GM18858 (cell line): Measurements from ENCODE around the gene SMTNL2.
"Not testable (repeated sequence)": the region's sequence is repeated elsewhere in the genome, so short reads cannot be mapped to it uniquely, and the experiment has no call there.

ENCODE experiments used
- ATAC-seq: cut with Tn5 transposase; IDR thresholded peaks from one replicate; pipeline ENCODE4 v1.9.1; 2021; ENCODE audit not compliant: unreplicated experiment

Gene SMTNL2

DNA sequence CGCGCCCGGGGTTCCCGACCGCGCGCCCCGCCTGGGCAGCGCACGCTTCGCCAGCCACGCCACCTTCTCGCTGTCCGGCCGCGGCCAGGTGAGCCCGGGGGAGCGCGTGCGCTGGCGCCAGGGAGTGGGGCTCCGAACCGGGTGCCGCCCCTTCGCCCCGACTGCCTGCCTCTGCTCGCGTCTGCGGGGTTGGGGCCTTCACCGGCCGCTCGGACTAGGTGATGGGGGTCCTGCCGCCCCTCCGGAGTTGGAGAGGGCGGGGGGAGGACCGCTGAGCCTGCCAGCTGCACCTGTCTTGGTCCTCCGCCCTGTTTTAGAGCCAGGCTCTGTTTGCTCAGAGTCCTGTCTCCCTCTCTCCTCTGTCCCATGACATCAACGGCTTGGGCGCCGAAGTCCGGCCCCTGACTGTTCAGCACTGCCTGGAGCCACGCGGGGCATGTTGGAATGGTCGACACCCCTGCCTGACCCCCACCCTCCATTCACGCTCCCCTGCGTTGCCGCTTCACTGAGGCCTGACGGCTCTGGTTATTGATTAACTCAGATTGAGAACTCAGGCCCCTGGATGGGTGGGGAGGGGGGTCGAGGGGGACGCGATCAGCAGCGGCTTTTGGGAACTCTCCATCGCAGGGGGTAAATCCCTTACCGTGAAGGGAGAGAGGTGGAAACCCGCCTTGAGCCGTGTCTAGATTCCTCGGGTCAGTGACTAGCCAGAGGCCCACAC lies 748 bp downstream of the SMTNL2 start:
- ATAC-seq = no peak

DNA sequence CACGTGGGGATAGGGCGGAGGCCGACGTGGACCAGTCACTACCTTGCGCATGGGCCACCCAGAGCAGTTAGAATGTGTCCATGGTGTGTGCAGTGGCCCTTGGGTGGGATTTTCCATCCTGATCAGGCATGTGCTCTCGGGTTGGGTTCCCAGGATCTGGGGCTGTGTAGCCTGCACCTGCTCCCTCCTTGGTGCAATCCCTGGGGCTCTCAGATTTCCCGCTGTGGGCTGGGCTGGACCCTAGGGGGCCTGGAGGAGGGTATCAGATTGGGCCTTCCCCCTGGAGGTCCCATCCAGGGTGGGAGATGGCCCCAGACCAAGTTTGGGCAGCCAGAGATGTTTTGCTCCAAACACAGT lies 1.3 kb downstream of the SMTNL2 start:
- no peak for ATAC-seq

DNA sequence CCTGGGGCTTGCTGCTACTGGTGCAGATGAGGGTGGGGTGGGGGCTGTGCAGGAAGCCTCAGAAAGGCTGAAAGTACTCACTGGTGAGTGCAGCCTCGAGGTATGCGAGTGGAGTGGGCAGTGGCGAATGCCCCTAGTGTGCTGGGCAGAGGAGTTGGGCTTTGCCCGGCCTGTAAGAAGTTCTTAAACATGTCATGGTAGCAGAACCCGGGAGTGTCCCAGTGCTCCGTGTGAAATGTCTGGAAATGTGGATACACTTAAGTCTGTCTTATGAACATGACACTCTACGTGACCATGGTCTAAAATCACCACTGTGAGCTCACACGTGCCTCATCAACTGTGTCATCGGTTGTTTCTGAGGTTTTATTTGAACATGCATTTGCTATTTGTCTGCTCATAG lies 1.7 kb downstream of the SMTNL2 start:
- no peak for ATAC-seq

DNA sequence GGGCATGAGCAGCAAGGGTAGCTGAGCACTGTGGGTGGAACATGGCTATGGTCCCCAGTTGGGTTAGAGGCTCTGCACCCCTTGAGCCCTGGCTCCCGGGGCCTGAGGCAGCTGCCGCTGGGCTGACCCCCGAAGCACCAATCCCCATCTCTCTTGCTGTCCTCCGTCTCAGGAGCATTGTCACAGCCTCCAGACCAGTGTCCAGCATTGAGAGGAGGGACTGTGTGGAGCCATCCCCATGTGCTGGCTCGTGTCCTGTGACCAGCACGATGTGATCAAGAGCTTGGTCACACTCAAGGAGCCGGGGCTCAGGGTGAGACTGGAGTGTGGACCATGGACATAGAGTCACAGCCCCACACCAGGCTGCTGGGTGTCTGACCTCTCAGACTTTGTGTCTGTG lies 2.9 kb downstream of the SMTNL2 start:
- no peak for ATAC-seq

DNA sequence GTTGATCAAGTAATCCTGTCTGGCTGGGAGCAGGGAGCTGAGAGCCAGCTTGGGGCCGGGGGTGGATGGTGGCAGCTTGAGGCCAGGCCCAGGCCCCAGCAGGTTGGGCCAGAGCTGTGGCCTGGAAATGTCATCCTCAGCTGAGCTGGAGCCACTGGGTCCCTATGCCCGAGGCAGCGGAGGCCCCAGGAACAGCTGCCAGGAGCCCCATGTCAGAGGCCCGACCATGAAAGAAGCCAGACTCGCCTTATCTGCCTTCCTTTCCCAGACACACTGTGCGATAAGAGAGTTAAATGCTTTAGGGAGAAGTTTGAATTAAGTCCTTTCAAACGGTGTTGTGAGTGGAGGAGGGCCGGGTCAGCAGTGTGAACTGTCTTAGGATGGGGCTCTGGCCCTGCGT lies 3.5 kb downstream of the SMTNL2 start:
- ATAC-seq = no peak

DNA sequence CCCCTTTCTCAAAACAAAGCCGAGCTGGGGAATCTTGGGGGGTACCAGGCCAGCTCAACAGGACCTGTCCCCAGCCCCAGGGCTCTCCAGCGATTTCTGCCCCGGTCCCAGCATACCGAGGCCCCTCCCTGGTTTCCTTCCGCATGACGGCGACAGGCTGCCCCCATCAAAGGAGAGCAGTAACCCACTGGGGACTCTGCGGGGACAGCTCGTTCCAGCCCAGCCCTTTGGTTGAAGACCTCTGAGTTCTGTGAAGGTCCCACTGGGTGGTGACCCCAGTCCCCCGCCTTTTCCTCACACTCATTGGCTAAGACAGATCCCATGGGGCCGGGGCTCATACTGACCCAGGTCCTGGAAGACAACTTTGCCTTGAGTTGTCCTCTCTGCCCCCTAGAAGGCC lies 4.1 kb downstream of the SMTNL2 start:
- ATAC-seq = no peak

DNA sequence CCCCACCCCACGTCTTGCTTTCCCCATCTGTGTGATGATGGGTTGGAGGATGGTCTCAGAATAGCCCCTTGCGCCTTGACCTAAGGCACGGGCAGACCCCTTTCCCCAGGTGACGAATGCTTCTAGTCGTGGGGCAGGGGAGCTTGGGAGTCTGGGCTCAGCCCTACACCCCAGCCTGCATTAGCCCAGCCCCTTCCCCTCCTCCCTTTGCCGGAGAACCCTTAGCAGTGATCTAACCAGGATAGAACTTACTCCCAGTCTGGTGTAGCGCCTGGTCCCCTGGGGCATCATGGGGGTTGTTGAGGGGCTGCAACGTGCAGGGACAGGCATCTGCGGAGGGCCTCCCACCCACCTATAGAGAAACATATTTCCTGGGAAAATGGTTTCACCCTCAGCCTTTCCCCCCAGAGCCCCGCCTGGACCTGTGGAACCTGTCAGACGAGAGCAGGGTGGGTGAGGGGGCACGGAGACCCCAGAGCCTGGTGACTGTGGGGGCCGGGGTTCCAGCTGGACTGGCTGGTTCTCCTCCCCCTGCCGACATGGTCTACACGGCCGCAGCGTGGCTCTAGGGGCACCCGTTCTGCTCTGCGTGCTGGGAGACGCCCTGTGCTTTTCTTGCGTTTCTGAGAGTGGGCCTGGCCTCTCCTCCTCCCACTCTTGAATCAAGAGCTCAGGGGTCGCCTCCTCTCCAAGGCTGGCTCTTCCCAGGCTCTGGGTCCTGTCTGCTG lies 4.7 kb downstream of the SMTNL2 start:
- ATAC-seq = no peak

DNA sequence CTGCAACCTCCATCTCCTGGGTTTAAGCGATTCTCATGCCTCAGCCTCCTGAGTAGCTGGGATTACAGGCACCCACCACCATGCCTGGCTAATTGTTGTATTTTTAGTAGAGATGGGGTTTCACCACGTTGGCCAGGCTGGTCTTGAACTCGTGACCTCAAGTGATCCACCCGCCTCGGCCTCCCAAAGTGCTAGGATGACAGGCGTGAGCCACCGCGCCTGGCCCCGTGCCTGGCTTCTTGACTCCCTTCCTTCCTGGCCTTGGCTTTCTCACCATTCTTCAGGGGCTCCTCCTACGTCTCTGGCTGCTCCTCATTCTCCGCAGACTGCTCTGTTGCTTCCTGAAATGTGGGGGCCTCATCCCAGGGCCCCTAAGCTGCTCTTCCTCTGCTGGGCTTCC lies 5.7 kb downstream of the SMTNL2 start:
- ATAC-seq = not testable (repeated sequence)

DNA sequence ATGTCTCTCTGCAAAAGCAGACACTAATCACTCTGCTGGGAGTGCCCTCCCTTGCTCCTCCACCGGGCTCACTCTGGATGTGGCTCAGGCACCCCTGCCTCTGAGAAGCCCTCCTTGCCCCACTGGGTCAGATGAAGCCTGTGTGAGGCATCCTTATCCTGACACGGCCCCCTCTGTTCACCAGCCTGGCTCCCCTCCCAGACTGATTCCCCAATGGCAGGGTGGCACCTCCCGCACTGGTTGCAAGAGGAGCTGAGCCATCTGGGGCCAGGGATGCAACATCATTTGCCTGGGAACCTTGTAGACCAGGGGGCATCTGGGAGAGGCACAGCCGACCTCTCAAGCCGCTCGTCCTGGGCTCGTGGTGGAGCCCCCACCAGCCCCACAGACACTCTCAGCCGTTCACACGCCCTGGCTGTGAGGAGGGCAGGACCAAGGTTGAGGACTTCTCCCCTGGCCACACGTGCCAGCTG lies 6.7 kb downstream of the SMTNL2 start:
- ATAC-seq = no peak

DNA sequence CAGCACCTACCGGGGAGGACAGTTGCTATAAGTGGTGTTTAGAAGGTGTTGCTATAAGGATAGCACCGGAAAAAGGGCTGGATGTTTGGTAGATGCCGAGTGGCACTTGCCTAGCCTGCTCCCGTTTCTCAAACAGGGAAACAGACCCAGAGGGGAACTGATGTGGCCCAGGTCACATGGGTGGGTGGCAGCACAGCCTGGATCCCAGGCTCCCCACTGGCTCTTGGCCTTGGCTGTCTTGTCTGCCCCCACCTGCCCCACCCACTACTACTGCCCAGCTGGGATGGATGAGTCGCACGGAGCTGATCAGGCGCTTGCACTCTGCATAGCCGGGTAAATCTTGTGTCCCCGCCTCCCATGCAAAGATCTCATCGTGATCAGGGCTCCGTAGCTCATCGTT lies 7.2 kb downstream of the SMTNL2 start:
- no peak for ATAC-seq

DNA sequence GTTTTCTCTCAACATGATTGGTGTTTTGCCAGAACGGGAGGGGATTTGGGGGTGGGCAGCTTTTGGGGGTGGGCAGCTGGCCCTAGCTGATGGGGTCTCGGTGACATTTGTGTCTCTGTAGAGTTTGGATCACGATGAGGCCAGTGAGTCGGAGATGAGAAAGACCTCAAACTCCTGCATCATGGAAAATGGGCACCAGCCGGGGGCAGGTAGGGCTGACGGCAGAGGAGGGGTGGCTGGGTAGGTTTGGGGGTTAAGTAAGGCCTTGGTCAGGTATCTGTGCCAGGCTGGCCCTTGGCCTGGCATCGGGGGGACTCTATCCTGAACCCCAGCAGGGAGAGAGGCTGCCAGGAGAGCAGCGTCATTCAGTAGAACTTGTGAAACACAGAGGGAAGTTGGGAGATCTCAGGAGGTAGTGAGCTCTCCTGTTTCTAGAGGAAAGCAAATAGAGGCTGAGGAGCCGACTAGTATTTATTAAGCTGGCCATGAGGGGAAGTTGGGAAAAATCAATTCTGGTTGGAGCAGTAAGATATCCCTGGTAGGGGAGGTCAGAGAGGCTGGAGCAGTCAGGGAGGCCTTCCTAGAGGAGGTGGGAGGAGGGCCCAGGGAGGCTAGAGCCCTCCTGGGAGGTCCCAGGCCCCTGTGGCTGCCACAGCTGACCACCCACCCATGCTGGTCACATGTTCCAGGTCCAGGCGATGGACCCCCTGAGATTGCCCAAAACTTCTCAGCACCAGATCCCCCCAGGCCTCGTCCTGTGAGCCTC lies 8.1 kb downstream of the SMTNL2 start:
- ATAC-seq = no peak

DNA sequence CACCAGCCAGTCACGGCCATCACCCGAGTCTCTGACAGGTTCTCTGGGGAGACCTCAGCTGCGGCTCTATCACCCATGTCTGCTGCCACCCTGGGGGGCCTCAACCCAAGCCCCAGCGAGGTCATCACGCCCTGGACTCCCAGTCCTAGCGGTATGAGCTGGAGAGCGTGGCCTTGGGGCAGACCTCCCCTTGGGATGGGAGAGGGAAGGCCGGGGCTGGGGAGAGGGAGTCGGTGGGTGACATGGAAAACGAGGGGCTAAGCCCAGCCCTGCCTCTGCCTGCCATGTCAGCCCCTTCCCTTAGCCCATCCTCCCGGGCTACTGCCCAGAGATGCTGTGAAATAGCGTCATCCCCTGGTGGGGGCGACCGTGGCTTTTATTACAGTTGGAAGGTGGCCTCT lies 8.7 kb downstream of the SMTNL2 start:
- no peak for ATAC-seq

DNA sequence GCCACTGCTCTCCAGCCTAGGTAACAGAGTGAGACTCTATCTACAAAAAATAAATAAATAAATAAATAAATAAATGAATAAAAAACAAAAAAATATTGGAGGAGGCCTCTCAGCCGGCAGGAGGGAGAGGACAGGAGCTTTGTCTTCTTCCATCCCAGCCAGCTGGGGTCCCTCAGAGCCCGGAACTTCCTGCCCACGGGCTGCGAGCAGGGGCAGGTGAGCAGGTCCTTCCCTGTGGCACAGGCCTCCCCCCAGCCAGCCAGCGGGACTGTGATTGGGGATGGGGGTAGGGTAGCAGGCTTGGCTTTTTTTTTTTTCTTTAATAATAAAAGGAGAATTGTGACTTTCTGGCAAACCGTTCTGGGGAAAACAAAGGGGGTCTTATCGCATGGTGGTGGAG lies 10.1 kb downstream of the SMTNL2 start:
- no peak for ATAC-seq

DNA sequence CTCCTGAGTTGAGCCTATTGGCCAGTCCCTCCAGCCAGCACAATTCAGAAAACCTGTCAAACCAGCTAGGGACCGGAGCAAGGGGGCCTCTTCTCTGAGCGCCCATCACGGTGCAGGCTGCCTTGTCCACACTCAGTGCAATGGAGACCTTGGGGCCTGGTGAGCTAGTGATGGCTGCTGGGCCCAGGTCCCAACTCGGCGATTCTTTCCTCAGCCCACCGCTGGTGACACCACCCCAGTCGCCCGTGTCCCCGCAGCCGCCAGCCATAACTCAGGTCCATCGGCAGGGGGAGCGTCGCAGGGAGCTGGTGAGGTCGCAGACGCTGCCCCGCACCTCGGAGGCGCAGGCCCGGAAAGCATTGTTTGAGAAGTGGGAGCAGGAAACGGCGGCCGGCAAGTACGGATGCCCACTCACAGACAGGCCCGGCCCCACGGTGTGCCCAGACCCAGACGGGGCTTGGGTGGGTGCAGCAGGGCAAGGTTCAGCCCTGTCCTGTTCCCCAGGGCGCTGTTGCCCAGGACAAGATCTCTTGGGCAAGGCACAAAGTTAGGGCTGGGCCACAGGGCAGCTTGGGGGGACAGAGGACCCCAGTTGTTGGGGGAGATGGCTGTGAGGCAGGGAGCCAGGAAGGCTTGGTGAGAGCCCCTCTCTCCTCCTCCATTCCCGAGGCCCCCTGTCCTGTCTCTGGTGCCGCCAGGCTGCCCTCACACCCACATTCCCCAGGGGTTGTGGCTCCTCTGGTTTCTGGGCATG lies 10.8 kb downstream of the SMTNL2 start:
- no peak for ATAC-seq

DNA sequence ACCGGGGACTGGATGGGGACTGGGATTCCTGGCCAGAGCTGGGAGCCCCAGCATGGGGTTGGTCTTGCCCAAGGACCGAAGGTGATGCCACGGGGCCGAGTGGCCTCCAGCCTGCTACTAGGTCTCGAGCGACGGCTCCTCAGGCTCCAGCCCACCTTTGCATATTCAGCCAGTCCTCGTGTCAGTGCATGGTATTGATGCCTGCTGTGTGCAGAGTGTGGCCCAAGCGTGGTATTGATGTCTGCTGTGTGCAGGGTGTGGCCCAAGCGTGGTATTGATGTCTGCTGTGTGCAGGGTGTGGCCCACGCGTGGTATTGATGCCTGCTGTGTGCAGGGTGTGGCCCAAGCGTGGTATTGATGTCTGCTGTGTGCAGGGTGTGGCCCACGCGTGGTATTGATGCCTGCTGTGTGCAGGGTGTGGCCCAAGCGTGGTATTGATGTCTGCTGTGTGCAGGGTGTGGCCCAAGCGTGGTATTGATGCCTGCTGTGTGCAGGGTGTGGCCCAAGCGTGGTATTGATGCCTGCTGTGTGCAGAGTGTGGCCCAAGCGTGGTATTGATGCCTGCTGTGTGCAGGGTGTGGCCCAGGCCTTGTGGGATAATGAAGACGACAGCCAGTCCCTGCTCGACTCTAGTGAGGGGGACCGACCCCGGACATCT lies 11.5 kb downstream of the SMTNL2 start:
- not testable (repeated sequence) for ATAC-seq

DNA sequence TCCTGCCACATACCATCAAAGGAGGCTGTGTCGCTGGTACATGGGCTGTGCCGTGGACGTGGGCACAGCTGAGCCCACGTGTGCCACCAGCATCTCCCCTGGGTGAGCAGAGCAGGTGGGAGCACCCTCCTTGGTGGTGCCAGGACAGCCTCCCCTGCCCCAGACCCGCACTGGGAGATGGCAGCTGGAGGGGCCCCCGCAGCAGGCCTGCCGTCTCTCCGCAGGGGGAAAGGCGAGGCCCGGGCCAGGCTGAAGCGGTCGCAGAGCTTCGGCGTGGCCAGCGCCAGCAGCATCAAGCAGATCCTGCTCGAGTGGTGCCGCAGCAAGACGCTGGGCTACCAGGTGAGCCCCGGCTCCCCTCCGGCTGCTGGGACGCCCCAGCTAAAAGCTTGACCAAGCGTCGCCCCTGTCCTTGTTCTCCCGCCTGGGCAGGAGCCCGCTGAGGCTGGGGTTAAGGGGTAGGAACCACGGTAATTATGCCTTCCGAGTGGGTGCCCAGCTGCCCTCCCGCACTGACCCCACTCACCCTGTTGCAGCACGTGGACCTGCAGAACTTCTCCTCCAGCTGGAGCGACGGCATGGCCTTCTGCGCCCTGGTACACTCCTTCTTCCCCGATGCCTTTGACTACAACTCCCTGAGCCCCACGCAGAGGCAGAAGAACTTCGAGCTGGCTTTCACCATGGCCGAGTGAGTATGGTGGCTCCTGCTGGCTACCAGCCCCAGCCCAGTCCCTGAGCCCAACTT lies 12.5 kb downstream of the SMTNL2 start:
- ATAC-seq = no peak

DNA sequence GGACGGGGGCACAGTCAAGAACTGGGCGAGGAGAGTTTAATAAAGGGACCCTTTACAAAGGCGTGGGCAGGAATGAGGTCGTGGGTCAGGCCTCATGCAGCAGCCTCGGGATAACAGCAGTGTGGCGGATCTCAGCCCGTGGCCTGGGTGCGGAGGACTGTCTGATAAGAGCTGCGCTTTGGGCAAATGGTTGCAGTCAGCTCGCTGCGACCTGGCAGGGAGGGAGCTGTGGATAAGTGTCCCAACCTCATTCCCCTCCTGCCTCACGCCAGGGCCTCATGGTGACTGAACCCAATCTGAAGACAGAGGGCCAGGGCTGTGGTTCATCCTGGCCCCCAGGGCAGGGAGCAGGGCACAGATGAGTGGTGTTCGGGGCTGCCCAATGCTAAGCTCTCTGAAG lies 13.6 kb downstream of the SMTNL2 start:
- ATAC-seq = no peak

DNA sequence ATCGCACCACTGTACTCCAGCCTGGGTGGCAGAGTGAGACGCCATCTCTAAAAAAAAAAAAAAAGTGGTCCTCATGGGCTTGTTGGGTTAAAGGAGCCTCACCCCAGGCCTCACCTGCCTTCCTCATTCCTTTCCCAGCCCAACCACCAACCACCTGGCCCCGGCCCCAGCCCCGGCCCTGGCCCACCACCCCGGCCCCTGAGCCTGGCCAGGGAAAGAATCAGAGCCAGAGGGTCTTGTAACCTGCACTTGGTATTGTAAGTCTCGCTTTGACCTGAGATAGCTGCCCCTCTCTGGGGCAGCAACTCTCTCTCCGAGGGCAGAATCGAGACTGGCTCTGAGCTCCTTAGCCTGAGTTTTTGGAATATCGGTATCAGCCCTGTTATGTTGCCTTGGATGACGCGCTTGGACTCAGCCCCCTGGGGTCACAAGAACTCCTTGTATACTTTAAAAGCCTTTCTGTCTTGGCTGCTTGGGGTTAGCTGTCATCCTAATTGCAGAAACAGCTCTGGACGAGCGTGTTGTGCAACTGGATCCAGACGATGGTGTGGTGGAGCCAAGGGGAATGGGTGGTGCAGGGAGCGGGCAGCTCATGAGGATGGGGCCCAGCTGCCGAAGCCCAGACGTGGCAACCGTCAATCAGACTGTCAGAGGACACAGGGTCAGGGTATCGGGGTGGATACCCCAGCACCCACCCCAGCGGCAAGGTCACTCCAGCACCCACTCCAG lies 14.6 kb downstream of the SMTNL2 start:
- no peak for ATAC-seq

DNA sequence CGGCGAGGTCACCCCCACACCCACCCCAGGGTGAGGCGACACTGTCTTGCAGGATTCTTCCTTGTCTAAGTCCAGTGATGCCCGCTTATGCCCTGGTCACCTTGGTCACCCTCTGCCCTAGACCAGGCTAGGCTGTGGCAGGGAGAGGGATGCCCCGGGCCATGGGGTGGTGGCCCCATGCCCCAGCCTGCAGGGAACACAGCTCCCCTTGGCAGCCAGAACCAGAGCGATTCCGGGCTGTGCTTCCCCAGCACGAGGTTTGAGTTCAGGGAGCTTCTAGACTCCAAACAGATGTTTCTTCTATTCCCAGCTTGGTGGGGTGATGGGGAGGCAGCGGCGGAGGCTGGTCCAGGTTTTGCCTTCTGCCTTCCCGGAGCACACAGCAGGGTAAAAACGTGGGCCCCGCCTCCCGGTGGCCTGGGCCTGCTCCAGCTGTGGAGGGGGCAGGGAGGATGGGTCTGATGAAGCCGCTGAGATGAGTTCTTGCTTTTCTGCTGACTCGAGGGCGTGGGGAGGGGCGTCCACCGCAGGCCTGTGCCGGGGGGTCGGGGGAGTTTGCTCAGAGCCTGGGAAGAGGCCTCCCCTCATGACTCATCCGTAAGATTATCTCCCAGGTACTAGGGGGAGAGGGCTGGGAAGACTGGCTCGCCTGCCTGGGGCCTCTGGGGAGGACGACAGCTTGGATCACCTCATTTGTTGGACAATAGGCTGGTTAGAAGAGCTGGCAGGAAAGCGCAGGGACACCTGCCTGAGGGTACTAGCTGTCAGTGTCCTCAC lies 15.4 kb downstream of the SMTNL2 start:
- ATAC-seq = no peak
